Fibroblast of villous mesenchyme (primary cell): Measurements from ENCODE around the gene POC1A. TPM values are rescaled to one million over a fixed set of nuclear protein-coding genes. Genes with fewer than 3 reads are reported as not detected.

Experiments used
- DNase-seq: peaks from one replicate; pipeline ENCODE4 v3.0.0-alpha.2; 2010; ENCODE audit warnings: low read depth
- H3K4me3 ChIP-seq: 2 replicates; pipeline ENCODE4 v1.5.1; 2011; ENCODE audit warnings: low read depth, mild to moderate bottlenecking, low read length
- total RNA-seq: library from RNA; depleted of rRNA; stranded (reverse); fragments of >200 nt; gene quantifications from 2 replicates; pipeline ENCODE4 v1.2.3, GENCODE V29; 2012
- TF ChIP-seq, protein P1 (sequence below): IDR thresholded peaks from 2 replicates; pipeline ENCODE4 v1.5.1; 2012; ENCODE audit warnings: low read depth, mild to moderate bottlenecking, low read length; ENCODE audit not compliant: insufficient read depth

Gene POC1A
- total RNA-seq, 1 donor = 5.6 TPM

DNA sequence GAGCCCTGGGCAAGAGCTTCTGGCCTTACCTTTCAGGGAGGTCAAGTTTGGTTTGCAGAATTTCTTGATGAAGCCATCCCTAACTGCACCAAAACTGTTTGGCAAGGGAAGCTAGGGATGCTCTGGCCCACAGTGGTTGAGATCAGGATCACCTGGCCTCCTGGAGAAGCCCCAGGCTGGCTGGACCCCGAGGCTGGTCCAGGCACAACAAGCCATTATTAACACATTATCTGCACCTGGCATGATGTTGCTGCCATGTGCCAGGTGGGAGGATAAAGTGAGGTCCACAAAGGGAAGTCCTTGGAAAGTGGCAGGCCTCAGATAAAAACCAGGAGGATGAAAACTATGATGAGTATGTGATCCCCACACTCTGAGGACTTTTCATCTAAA, 62.0 kb downstream of the POC1A start:
- no peak for DNase-seq

DNA sequence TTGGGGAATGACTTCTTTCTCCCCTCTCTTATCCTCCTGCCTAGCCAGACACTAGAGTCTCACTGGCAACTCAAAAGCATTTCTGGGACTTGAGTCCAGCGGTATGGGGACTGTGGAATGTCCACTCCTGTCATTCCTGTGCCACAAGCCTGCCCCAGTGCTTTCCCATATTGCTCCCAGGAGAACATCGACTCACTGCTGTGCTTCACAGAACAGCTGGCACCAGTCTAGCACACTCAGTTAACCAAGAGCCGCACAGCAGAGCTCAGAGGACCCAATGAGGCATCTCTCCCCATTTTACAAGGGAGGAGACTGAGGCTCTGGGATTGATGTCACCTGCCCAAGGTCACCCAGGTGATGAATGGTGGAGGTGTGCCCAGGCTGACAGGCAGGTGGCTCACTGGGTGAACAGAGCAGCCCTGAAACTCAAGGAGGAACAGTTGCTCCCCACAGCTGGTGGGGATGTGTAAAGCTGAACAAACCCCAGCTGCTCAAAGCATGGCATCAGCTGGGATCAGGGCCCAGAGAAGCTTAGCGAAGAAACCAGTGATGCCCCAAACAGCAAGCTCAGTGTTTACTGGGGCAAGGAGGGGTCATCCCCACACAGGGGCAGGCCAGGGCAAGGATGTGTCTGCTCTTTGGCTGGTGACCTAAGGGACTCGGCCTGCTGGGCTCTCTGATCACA, 62.5 kb downstream of the POC1A start:
- DNase-seq = peak; percentile 48
- H3K4me3 ChIP-seq = no peak overlapping the region
- TF ChIP-seq, protein P1, sequence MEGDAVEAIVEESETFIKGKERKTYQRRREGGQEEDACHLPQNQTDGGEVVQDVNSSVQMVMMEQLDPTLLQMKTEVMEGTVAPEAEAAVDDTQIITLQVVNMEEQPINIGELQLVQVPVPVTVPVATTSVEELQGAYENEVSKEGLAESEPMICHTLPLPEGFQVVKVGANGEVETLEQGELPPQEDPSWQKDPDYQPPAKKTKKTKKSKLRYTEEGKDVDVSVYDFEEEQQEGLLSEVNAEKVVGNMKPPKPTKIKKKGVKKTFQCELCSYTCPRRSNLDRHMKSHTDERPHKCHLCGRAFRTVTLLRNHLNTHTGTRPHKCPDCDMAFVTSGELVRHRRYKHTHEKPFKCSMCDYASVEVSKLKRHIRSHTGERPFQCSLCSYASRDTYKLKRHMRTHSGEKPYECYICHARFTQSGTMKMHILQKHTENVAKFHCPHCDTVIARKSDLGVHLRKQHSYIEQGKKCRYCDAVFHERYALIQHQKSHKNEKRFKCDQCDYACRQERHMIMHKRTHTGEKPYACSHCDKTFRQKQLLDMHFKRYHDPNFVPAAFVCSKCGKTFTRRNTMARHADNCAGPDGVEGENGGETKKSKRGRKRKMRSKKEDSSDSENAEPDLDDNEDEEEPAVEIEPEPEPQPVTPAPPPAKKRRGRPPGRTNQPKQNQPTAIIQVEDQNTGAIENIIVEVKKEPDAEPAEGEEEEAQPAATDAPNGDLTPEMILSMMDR = no peak

More for the DNA sequence above, 62.0 kb downstream of the POC1A start:
- TF ChIP-seq, protein P1 = no peak
- H3K4me3 ChIP-seq = no peak overlapping the region

- TF ChIP-seq, protein P1 = no peak
- no peak overlapping the region for H3K4me3 ChIP-seq
- DNase-seq = no peak
Observed at GRCh38 chr3:52090933-52091468, 63.2 kb downstream of the POC1A start.

DNA sequence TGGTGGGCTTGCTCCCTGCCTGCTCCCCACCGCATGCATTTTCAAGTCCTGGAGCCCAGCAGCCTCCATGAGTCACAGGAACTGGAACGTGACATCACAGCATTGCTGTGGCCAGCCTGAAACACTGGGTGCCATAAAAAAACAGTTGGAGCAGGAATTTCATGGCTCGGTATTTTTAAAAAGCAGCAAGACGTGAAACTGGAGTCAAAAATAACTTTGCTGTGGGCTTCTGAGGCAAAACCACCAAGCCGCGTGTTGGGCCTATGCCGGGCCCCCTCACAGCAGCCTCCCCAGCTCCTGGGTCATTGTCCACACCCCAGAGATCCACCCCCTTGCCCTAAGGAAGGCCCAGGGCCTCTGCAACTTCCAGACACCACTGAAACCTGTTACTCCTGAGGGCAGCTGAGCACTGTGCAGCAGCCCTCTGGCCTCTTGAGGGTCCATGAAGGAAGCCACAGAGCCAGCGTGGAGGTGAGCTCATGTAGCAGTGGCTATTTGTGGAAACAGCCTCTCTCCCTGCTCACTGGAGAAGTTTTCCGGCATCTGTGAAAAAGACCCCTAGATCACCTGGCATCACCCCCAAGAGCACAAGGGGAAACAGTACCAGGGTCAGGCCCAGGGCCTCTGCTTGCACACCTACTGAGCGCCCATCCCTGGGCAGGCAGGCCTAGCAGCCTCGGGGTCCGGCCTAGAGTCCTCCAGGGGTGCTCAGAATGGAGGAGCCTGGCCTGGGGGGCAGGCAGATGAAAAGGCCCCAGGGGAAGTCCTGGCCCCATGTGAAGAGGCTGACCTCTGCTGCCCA, 63.9 kb downstream of the POC1A start:
- TF ChIP-seq, protein P1 = no peak
- no peak overlapping the region for H3K4me3 ChIP-seq
- DNase-seq = peak; percentile 92

DNA sequence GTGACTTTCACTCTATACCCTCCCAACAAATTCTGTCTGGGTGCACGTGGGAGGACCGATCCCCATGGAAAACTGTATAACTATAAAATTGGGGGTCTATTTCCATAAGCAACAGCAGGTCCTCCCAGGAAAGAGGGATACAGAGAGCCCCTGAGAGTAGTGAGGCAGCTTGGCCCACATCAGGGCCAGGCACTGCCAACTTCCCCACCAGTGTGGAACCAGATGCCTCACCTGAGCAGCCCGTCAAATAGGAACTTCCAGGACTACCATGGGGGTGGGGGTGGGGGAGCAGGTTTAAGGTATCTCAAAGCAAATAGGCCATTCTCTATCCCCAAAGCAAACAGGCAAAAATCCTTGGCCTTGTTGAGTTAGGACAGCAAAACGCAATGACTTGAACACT, 64.5 kb downstream of the POC1A start:
- no peak overlapping the region for H3K4me3 ChIP-seq
- TF ChIP-seq, protein P1 = no peak
- no peak for DNase-seq

GRCh38 chr3:52088445-52089367, 65.5 kb downstream of the POC1A start:
- no peak overlapping the region for H3K4me3 ChIP-seq
- TF ChIP-seq, protein P1 = no peak
- DNase-seq = peak; percentile 91
